ENCODE measurements around the gene C1orf174. TPM values are rescaled to one million over a fixed set of nuclear protein-coding genes. Genes with fewer than 3 reads are reported as not detected.

The C1orf174 gene
- total RNA-seq, 1 donor from 2014 or later = 11.7 TPM

GRCh38 chr1:3884966-3885365 lies 15.1 kb downstream of the C1orf174 start:
- no peak for TF ChIP-seq CTCF (IDR thresholded peaks at IDR 0.05; ENCODE audit: borderline replicate concordance)
- no peaks in the 10 kb centered on the region for H3K27me3 ChIP-seq (ENCODE audit: low read depth)
- H3K36me3 ChIP-seq = peaks cover 75% of the 10 kb centered on the region
- H3K4me3 ChIP-seq = no peak overlapping the region
- H3K27ac ChIP-seq (replicated peaks) = no peak overlapping the region
- H3K9me3 ChIP-seq (replicated peaks) = no peaks in the 10 kb centered on the region
- intact Hi-C loops (cut with micrococcal nuclease) = no loop called here
- no peak for DNase-seq
- no peaks in the 10 kb centered on the region for H3K4me1 ChIP-seq

DNA sequence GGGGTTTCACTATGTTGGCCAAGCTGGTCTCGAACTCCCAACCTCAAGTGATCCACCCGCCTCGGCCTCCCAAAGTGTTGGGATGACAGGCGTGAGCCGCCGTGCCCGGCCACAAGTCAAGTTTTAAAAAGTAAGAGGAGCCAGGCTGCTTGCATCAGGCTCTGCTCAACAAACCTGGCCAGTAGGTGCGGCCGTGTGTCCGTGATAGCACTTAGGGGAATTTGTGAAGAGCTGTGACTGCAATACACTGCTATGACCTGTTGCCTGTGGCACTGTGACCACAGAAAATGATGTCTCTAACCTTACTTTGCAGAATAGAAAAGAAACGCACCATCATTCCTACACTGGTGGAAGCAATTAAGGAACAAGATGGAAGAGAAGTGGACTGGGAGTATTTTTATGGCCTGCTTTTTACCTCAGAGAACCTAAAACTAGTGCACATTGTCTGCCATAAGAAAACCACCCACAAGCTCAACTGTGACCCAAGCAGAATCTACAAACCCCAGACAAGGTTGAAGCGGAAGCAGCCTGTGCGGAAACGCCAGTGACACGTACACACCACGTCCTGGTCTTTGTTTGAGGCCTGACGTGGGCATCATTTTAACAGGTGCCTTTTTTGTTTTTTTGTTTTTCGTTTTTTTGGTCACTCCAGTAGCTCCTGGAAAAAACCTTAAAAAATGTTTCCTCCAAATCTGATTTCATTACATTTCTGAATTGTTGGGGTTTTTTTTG lies 16.7 kb downstream of the C1orf174 start:
- Histone ChIP-seq H3K4me3 (no peak overlapping the region), H3K4me1 (no peaks in the 10 kb centered on the region), H3K9me3 (replicated peaks) (peaks cover 13% of the 10 kb centered on the region), H3K27me3 (ENCODE audit: low read depth) (no peaks in the 10 kb centered on the region), H3K27ac (replicated peaks) (no peak overlapping the region), H3K36me3 (peaks cover 75% of the 10 kb centered on the region)
- no peak for DNase-seq
- TF ChIP-seq CTCF (IDR thresholded peaks at IDR 0.05; ENCODE audit: borderline replicate concordance) = no peak
- intact Hi-C loops (cut with micrococcal nuclease) = no loop called here

DNA sequence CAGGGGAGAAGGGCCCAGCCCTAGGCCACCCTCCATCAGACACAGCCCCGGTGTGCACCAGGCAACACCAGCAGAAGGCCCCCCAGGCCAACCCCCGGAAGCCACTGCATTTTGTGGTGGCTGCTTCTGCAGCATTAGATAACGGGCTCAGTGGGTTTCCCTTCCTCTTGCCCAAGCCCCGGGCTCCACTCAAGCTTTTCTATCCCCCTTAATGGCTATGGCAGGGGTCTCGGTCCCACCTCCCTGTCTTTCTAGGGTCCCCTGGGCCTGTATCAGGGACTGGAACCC lies 18.9 kb downstream of the C1orf174 start:
- Histone ChIP-seq H3K36me3 (peaks cover 74% of the 10 kb centered on the region), H3K9me3 (replicated peaks) (peaks cover 14% of the 10 kb centered on the region), H3K27ac (replicated peaks) (no peak overlapping the region), H3K4me3 (no peak overlapping the region), H3K4me1 (no peaks in the 10 kb centered on the region), H3K27me3 (ENCODE audit: low read depth) (no peaks in the 10 kb centered on the region)
- intact Hi-C loops (cut with micrococcal nuclease) = no loop called here
- DNase-seq = no peak
- no peak for TF ChIP-seq CTCF (IDR thresholded peaks at IDR 0.05; ENCODE audit: borderline replicate concordance)

DNA sequence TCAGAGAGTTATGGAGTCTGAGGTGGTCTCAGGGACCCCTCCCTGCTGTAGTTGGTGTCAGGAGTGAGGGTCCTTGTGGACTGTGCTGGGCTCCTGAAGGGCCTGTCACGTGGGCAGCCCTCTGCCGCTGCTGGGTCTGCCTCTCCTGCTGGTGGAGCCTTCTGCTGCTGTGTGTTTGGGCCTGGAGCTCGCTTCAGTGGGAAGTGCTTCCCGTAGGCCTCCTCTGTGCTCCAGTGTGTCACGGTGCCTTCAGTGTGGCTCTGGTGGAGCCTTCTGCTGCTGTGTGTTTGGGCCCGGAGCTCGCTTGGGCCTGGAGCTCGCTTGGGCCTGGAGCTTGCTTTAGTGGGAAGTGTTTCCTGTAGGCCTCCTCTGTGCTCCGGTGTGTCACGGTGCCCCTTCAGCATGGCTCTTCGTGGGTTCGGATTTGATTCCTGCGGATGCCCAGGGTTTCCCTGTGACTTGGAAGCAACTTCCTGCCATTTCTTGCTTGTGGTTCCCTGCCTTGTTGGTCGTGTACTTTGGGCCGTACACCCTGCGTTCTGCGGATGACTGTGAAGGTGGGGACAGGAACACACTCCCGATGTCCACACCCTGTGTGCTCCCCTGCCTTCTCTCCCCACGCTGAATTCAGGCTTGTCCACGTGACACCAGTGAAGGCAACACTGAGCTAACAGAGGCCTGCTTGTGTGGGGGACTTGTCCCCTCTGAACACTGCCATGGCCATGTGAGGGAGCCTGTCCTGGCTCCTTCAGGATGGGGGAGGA lies 19.5 kb downstream of the C1orf174 start:
- TF ChIP-seq CTCF (IDR thresholded peaks at IDR 0.05; ENCODE audit: borderline replicate concordance) = no peak
- no peaks in the 10 kb centered on the region for H3K27me3 ChIP-seq (ENCODE audit: low read depth)
- no peaks in the 10 kb centered on the region for H3K4me1 ChIP-seq
- intact Hi-C loops (cut with micrococcal nuclease) = no loop called here
- DNase-seq = no peak
- H3K36me3 ChIP-seq = peaks cover 73% of the 10 kb centered on the region
- peaks cover 14% of the 10 kb centered on the region for H3K9me3 ChIP-seq (replicated peaks)
- no peak overlapping the region for H3K27ac ChIP-seq (replicated peaks)
- no peak overlapping the region for H3K4me3 ChIP-seq

GRCh38 chr1:3879787-3880428 lies 20.2 kb downstream of the C1orf174 start:
- DNase-seq = no peak
- Histone ChIP-seq H3K27ac (replicated peaks) (no peak overlapping the region), H3K4me3 (no peak overlapping the region), H3K27me3 (ENCODE audit: low read depth) (no peaks in the 10 kb centered on the region), H3K9me3 (replicated peaks) (peaks cover 14% of the 10 kb centered on the region), H3K36me3 (peaks cover 73% of the 10 kb centered on the region), H3K4me1 (no peaks in the 10 kb centered on the region)
- TF ChIP-seq CTCF (IDR thresholded peaks at IDR 0.05; ENCODE audit: borderline replicate concordance) = no peak
- intact Hi-C loops (cut with micrococcal nuclease) = no loop called here
